MM.1S (cell line): ENCODE results near the gene ZNF705A.
A peak's percentile ranks its signal among the peaks of the same experiment; 100 is the strongest.
"Not testable (repeated sequence)": the region's sequence is repeated elsewhere in the genome, so short reads cannot be mapped to it uniquely, and the experiment has no call there.

Experiments
- DNase-seq: peaks from one replicate; pipeline ENCODE4 v3.0.0-alpha.2; 2015
- H2AFZ ChIP-seq: fragments of 300-600 bp; sonication (generic); 2 replicates; pipeline ENCODE4 v1.6.0; 2016; ENCODE audit warnings: antibody characterized with exemption, low read length
- H3F3A ChIP-seq: fragments of 300-600 bp; sonication (generic); 2 replicates; pipeline ENCODE4 v1.6.1; 2016; ENCODE audit warnings: mild to moderate bottlenecking, antibody characterized with exemption, low read length, moderate library complexity, mixed read lengths; ENCODE audit not compliant: insufficient read depth
- H3K27ac ChIP-seq: fragments of 300-600 bp; sonication (generic); 2 replicates; pipeline ENCODE4 v1.5.1; 2016; ENCODE audit warnings: mild to moderate bottlenecking, low read length
- H3K27me3 ChIP-seq: fragments of 300-600 bp; sonication (generic); replicated peaks from 2 replicates; pipeline ENCODE4 v1.6.0; 2016; ENCODE audit warnings: low read length; ENCODE audit not compliant: insufficient read depth
- H3K36me3 ChIP-seq: fragments of 300-600 bp; sonication (generic); replicated peaks from 2 replicates; pipeline ENCODE4 v1.6.1; 2016; ENCODE audit warnings: mild to moderate bottlenecking, low read length, mixed read lengths; ENCODE audit not compliant: insufficient read depth
- H3K4me1 ChIP-seq: fragments of 300-600 bp; sonication (generic); 2 replicates; pipeline ENCODE4 v1.6.1; 2016; ENCODE audit warnings: low read length, mixed read lengths
- H3K4me2 ChIP-seq: fragments of 300-600 bp; sonication (generic); 2 replicates; pipeline ENCODE4 v1.6.0; 2016; ENCODE audit warnings: low read depth, low read length
- H3K4me3 ChIP-seq: fragments of 300-600 bp; sonication (generic); 2 replicates; pipeline ENCODE4 v1.5.1; 2016; ENCODE audit warnings: low read length, mixed read lengths
- H3K79me2 ChIP-seq: fragments of 300-600 bp; sonication (generic); 2 replicates; pipeline ENCODE4 v1.6.1; 2016; ENCODE audit warnings: mixed run types, low read length, mixed read lengths
- H3K9ac ChIP-seq: fragments of 300-600 bp; sonication (generic); 2 replicates; pipeline ENCODE4 v1.6.1; 2016; ENCODE audit warnings: low read length, mixed read lengths
- H3K9me2 ChIP-seq: fragments of 300-600 bp; sonication (generic); replicated peaks from 2 replicates; pipeline ENCODE4 v1.6.1; 2016; ENCODE audit warnings: mild to moderate bottlenecking, low read length, mixed read lengths; ENCODE audit not compliant: insufficient read depth
- H3K9me3 ChIP-seq: fragments of 300-600 bp; sonication (generic); replicated peaks from 2 replicates; pipeline ENCODE4 v1.6.1; 2016; ENCODE audit warnings: mild to moderate bottlenecking, low read length, mixed read lengths; ENCODE audit not compliant: insufficient read depth
- H4K20me1 ChIP-seq: fragments of 300-600 bp; sonication (generic); 2 replicates; pipeline ENCODE4 v1.6.1; 2016; ENCODE audit warnings: mild to moderate bottlenecking, low read length, moderate library complexity, mixed read lengths; ENCODE audit not compliant: insufficient read depth
- EZH2 ChIP-seq: fragments of 300-600 bp; sonication (generic); optimal IDR thresholded peaks from 2 replicates; pipeline ENCODE3; 2017; ENCODE audit warnings: low read depth, mild to moderate bottlenecking, antibody characterized with exemption, low read length, mixed read lengths
- EZH2phosphoT487 ChIP-seq: fragments of 300-600 bp; sonication (generic); IDR thresholded peaks from 2 replicates; pipeline ENCODE4 v1.6.1; 2018; ENCODE audit warnings: antibody characterized with exemption, low read length
- TF ChIP-seq, protein P1 (sequence below): fragments of 300-600 bp; sonication (generic); IDR thresholded peaks from 2 replicates; pipeline ENCODE4 v1.5.1; 2016; ENCODE audit warnings: antibody characterized with exemption, low read length, mixed read lengths

ZNF705A gene

DNA sequence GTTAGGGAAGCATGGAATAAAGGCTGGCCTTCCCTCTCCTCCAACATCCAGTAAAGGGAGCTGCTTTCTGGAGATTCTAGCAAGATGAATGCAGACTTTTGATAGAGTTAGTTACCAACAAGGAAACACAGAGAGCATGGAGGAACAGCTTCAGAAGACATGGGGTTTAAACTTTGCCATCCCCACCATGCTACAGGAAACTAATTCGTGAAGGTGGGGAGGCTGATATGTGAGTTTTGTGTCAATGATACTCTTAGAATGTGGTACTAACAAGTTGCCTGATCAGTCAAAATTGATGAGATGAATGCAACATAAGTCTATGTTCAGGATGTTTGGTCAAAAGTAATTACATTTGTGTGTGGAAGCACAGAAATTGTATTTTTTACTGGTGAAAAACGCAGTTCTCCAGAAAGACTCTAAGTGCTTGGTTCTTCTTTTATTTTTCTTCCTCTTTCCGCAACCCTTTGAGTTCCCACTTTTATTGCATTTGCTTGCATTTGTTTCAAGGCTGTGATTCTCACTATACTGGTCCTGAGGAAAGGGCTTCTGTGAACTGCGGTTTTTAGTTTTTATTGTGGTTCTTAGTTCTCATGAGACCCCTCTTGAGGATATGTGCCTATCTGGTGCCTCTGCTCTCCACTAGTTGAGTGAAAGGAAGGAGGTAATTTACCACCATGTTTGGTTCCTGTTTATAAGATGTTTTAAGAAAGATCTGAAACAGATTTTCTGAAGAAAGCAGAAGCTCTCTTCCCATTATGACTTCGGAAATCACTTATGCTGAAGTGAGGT is 33.5 kb upstream of the ZNF705A start, which contains the start of gene CLEC4A:
CLEC4A (plus strand) TSS at position 494 of the 789 bp plus-strand sequence; CDS start at position 756, 262 bp downstream.
- no peak for DNase-seq
- no peaks in the 10 kb centered on the region for H3K36me3 ChIP-seq
- H4K20me1 ChIP-seq, result 0 out of 2 replicates have a peak, but pooled peaks cover 3% of the 10 kb centered on the region
- no peak within 1 kb of the TSS for H3K9ac ChIP-seq
- H3K9me2 ChIP-seq, result no peaks in the 10 kb centered on the region
- no peak within 1 kb of the TSS for H3K4me3 ChIP-seq
- no peaks in the 10 kb centered on the region for H3K27me3 ChIP-seq
- H3K4me2 ChIP-seq, result no peak within 1 kb of the TSS
- no peaks in the 10 kb centered on the region for H3K79me2 ChIP-seq
- no peaks in the 10 kb centered on the region for H3F3A ChIP-seq
- H2AFZ ChIP-seq, result no peak within 1 kb of the TSS
- TF ChIP-seq EZH2phosphoT487 (no peak), EZH2 (no peak)
- TF ChIP-seq, protein P1, sequence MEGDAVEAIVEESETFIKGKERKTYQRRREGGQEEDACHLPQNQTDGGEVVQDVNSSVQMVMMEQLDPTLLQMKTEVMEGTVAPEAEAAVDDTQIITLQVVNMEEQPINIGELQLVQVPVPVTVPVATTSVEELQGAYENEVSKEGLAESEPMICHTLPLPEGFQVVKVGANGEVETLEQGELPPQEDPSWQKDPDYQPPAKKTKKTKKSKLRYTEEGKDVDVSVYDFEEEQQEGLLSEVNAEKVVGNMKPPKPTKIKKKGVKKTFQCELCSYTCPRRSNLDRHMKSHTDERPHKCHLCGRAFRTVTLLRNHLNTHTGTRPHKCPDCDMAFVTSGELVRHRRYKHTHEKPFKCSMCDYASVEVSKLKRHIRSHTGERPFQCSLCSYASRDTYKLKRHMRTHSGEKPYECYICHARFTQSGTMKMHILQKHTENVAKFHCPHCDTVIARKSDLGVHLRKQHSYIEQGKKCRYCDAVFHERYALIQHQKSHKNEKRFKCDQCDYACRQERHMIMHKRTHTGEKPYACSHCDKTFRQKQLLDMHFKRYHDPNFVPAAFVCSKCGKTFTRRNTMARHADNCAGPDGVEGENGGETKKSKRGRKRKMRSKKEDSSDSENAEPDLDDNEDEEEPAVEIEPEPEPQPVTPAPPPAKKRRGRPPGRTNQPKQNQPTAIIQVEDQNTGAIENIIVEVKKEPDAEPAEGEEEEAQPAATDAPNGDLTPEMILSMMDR, result no peak
- no peaks in the 10 kb centered on the region for H3K9me3 ChIP-seq
- H3K27ac ChIP-seq, result no peak within 1 kb of the TSS
- no peaks in the 10 kb centered on the region for H3K4me1 ChIP-seq

DNA sequence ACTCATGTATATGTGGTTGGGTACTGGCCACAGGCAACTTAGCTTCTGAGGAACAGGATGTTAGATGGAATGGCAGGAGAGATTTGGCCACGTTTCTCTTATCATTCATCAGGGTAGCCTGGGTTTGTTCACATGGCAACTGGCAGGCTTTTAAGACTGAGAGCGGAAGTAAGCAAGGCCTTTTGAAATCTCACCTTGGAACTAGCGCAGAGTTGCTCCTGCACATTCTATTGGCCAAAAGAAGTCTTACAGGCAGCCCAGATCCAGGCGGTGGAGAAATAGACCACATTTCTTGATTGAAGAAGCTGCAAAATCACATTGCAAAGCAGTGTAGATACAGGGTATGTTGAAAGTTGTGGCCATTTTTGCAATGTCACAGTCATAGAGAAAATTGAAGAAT is 29.7 kb upstream of the ZNF705A start:
- TF ChIP-seq EZH2phosphoT487, result no peak
- TF ChIP-seq, protein P1, result no peak
- no peak for TF ChIP-seq EZH2
- no peaks in the 10 kb centered on the region for H3F3A ChIP-seq
- H2AFZ ChIP-seq, result no peak overlapping the region
- DNase-seq, result no peak
- H3K9me2 ChIP-seq, result no peaks in the 10 kb centered on the region
- H3K27me3 ChIP-seq, result no peaks in the 10 kb centered on the region
- no peak overlapping the region for H3K4me3 ChIP-seq
- no peaks in the 10 kb centered on the region for H3K4me1 ChIP-seq
- H3K36me3 ChIP-seq, result no peaks in the 10 kb centered on the region
- H4K20me1 ChIP-seq, result 0 out of 2 replicates have a peak, but pooled peaks cover 3% of the 10 kb centered on the region
- no peak overlapping the region for H3K4me2 ChIP-seq
- H3K27ac ChIP-seq, result no peak overlapping the region
- H3K9me3 ChIP-seq, result no peaks in the 10 kb centered on the region
- H3K9ac ChIP-seq, result no peak overlapping the region
- no peaks in the 10 kb centered on the region for H3K79me2 ChIP-seq

DNA sequence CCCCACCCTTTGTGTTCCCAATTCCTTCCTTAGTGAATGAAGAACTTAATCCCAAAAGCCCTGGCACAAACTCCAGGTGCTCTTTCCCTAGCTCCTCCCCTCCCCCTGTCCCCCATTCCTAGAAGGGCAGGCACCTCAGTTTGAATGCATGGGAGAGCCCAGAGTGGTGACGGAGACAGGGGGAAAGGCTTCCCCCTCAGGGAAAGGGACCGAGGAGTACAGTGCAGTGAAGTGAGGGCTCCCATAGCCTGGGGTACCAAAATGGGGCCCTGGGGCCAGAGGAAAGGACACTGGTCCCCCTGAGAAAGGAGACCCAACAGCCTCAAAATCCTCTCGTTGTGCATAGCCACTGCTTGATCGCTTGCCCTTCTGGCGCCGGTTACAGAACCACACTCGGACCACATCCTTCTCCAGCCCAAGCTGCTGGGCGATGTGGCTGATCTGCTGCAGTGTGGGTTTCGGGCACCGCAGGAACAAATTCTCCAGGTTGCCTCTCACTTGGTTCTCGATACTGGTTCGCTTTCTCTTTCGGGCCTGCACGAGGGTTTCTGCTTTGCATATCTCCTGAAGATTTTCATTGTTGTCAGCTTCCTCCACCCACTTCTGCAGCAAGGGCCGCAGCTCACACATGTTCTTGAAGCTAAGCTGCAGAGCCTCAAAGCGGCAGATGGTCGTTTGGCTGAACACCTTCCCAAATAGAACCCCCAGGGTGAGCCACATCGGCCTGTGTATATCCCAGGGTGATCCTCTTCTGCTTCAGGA is 23.0 kb upstream of the ZNF705A start:
- not testable (repeated sequence) for H3K9me3 ChIP-seq, H3K79me2 ChIP-seq, H3K4me3 ChIP-seq, H2AFZ ChIP-seq, H3K9me2 ChIP-seq, H3K4me1 ChIP-seq, H3K36me3 ChIP-seq, H3K27ac ChIP-seq, H3F3A ChIP-seq, H3K9ac ChIP-seq, H4K20me1 ChIP-seq
- peak overlapping the region; percentile 49; the same call in 1 of the 2 replicates for H3K4me2 ChIP-seq
- H3K27me3 ChIP-seq, result peaks cover 16% of the 10 kb centered on the region
- peak; percentile 93 for DNase-seq

DNA sequence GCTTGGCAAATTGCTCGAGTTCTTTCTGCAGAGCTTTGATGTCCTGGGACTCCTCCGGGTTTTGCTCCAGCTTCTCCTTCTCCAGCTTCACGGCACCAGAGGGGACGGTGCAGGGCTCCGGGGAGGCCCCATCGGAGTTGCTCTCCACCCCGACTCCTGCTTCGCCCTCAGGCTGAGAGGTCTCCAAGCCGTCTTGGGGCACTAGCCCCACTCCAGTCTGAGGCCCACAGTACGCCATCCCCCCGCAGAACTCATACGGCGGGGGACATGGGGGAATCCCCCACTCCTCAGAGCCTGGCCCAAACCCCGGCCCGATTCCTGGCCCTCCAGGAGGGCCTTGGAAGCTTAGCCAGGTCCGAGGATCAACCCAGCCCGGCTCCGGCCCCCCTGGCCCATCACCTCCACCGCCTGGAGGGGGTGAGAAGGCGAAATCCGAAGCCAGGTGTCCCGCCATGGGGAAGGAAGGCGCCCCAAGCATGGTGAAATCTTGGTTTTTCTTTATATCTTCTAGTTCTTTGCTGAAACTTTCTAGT is 22.4 kb upstream of the ZNF705A start:
- not testable (repeated sequence) for H3K9ac ChIP-seq, H3K79me2 ChIP-seq, H4K20me1 ChIP-seq, H2AFZ ChIP-seq, DNase-seq, H3F3A ChIP-seq, H3K9me3 ChIP-seq, H3K27ac ChIP-seq, H3K4me3 ChIP-seq, H3K9me2 ChIP-seq, H3K4me1 ChIP-seq, H3K36me3 ChIP-seq
- H3K27me3 ChIP-seq, result peaks cover 16% of the 10 kb centered on the region
- peak overlapping the region; percentile 49; the same call in 1 of the 2 replicates for H3K4me2 ChIP-seq

DNA sequence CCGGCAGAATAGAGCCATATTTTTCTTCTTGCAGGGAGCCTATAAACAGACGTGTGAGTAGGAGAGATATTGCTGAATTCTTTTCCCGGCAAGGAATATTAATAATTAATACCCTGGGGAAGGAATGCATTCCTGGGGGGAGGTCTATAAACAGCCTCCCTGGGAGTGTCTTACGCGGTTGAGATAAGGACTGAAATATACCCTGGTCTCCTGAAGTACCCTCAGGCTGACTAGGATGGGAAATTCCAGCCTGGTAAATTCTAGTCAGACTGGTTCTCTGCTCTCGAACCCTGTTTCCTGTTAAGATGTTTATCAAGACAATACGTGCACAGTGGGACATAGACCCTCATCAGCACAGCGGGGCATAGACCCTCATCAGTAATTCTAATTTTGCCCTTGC is 15.2 kb upstream of the ZNF705A start:
- not testable (repeated sequence) for H3K4me1 ChIP-seq, H3K9me2 ChIP-seq, DNase-seq, H3F3A ChIP-seq, H3K4me3 ChIP-seq, H3K27ac ChIP-seq, H3K27me3 ChIP-seq, H2AFZ ChIP-seq, H3K9me3 ChIP-seq, H3K4me2 ChIP-seq, H3K36me3 ChIP-seq, H3K9ac ChIP-seq, H4K20me1 ChIP-seq, H3K79me2 ChIP-seq
